Astrocyte (in vitro differentiated cells and primary cell): ENCODE results near the gene CDH13.

Experiments used
- CTCF ChIP-seq: IDR thresholded peaks from 2 replicates; pipeline ENCODE4 v1.5.1; 2011; ENCODE audit warnings: low read depth, mild to moderate bottlenecking, inconsistent platforms, low read length, moderate library complexity; ENCODE audit not compliant: insufficient read depth
- EZH2 ChIP-seq: IDR thresholded peaks from 2 replicates; pipeline ENCODE4 v1.6.1; 2012; ENCODE audit warnings: mild to moderate bottlenecking, low read length, inconsistent platforms; ENCODE audit not compliant: insufficient read depth

GRCh38 chr16:83776944-83777343 lies 1150.2 kb downstream of the CDH13 start:
- no peak for TF ChIP-seq CTCF
- no peak for TF ChIP-seq EZH2
